NCI-H526 treated with DMSO at 0.1 percent for 48 hours (cell line): ENCODE measurements around the gene MRPL39.

Source experiments
- DNase-seq: peaks from one replicate; lab custom pipeline; 2025; lab: John Stamatoyannopoulos, UW

The MRPL39 gene

DNA sequence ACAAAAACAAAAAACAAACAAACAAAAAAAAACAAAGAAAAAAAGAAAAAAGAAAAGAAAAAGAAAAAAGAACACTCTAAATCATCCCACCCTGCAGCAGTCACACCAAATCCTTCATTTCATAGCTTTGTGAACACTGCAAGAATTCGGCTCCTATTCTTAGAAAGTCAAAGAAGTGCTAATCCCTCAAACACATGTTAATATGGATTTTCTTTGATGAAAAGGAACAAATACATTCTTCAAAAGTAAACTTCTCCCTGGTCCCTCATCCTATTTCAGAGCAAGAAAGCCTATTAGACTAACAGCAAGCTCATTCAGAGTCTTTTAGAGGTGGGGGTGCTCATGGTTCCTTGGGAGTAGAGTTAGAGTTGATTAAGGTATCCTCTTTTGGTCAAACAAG is 7.2 kb upstream of the MRPL39 start:
- no peak for DNase-seq

DNA sequence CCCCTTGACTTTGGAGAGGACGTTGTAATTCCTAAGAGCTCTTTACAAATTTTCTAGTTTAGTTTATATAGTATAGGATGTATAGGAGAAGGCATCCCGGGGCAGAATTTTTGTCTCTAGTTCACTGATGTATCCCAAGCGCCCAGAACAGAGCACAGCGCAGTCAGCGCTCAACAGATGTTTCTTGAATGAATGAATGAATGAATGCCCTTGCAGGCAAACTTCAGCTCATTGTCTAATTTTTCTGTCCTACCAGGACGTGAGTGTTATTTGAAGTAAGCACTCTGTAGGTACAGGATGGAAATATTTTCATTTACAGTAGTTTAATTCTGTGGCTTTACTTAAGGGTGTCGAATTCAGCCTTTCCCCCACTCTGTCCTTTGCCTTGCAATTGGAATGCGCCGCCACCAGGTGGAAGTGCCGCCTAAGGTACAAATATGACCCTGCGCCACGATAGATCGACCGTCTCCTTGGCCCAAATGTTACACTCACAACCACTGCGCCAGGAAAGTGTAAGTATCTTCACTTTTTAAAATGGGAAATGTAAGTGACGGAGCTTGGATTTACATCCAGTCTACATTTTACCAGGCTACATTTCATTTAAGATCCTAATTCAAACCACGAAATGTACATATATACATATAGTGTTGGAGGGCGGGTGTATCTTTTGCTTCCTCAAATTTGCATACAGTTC is 910 bp upstream of the MRPL39 start:
- DNase-seq, result peak; percentile 59

DNA sequence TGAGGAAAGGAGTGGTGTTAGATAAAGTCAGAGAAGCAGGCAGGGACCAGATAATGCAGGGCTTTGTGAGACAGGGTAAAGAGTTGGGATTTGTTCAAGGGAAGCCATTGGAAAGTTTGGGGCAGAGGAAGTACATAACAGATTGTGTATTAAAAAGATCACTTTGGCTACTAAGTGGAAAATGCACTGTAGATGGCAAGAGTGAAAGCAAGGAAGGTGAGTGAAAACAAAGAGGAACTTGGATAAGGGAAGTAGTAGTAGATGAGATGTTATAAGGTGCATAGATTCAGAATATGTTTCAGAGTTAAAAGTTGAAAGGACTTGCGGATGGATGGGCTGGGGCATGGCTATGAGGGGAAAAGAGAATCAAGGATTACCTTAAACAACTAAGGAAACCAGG is 17.4 kb downstream of the MRPL39 start:
- no peak for DNase-seq

DNA sequence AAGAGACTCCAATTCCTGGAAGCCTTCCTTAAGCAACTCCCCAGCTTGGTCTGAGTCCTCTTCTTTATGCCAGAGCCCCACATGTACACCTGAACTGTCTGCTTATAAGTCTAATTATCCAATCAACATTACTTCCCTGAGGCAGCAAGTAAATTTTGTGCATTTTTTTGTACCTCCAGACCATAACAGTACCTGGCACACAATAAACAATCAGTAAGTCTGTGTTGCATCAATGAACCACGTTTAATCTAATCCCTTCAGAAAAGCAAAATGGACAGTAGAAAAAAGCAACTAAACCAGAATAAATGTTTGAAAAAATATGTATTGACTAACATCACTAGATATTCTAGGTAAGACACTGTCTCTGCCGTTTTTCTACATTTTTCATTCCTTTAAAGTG is 20.5 kb downstream of the MRPL39 start:
- DNase-seq, result no peak

DNA sequence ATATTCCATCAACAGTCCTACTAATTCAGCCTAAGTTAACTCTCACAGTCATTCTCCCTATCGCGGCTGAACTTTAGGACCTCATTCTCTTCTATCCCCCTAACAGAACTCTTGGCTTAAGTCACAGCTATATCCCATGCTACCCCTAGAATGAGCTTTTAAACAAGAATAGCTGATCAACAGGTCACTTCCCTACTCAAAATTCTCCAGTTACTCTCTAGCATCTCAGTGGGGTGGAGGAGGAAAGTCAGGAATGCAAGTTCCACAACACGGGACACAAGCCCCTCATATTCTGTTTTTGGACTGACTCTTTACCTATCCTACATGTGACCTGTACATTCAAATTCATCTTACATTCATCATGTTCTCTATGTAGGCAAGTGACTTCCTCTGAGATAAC is 21.0 kb downstream of the MRPL39 start:
- DNase-seq, result no peak

DNA sequence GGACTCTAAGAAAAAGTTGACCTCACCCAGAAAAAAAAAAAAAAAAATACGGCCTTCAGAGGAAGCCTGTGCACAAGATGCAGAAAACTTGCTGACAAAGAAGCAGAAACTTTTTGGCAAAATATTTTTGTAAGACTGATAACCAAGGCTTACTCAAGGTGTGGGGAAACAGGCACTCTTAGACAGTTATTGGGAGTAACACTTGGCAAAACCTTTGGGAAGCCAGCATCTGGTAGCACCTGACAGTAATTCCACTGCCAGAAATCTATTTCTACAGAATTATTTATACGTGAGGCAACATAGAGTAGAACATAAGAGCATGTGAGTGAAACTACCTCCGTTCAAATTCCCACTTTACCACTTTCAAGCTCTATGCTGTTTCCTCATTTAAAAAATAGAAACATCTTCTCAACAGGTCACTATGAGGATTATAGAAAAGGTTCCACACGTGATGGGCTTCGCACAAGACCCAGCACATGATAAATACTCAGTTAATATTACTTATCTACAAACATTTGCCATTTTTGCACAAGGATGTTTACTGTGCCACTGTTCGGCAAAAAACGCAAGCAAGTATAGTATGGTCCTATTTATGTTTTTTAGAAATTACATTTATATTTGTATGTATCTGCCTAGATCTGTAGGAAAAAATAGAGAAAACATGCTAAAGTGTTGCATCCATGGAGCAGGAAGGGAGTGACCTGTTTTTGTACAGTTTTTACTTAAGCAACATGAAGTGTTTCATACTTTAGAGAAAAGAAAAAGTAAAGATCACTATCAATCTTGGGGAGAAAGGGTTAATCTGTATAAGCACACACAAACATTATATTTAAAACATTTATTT is 22.2 kb downstream of the MRPL39 start:
- no peak for DNase-seq

DNA sequence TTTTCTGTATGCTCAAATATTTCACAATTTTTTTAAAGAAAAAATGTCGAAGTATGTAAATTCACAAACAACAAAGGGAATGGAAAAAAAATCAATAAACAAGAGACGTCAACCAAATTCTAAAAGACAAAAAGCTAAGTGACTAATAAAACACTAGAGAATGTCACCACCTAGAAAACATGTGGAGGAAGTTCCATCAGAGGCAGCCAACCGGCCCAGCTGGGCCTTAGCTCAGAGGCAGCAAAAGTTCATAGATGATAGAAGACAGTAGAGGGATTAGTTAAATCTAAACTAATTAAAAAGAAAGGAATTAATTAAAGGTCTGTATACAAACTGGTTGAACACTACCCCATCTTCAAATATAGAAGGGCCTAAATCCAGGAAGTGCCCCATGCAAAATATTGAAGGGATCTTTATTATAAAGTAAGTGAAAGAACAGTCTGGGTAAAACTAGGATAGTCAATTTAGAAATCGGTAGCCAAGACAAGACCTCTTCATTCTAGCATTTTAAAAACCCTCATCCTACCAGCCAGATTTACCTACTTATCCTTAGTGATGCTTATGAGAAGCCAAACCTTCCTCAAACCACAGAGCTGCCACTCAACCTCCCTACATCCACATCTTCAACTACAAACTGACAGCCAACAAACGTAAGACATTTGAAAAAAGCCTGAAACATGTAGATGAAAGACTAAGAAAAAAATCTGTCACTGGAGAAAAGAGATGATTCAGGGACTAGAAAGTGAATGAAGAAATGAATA is 23.7 kb downstream of the MRPL39 start:
- no peak for DNase-seq

DNA sequence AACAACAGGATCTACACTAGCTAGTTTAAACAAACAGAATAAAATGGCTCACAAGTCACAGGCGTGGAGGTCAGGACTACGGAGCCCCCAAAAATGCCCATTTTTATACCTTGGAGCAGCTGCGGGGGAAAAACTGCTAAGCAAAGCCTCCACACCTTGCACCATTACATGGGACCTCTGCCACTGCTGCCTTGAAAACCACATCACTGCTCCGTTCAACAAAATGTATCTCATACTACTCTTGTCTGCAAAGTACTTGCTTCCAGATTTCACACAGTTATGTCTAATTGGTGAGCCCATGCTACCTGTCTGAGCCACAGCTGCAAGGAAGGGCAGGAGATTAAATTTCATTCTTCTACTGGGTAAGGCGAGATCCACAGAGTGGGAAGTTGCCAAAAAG is 24.4 kb downstream of the MRPL39 start:
- DNase-seq, result no peak

DNA sequence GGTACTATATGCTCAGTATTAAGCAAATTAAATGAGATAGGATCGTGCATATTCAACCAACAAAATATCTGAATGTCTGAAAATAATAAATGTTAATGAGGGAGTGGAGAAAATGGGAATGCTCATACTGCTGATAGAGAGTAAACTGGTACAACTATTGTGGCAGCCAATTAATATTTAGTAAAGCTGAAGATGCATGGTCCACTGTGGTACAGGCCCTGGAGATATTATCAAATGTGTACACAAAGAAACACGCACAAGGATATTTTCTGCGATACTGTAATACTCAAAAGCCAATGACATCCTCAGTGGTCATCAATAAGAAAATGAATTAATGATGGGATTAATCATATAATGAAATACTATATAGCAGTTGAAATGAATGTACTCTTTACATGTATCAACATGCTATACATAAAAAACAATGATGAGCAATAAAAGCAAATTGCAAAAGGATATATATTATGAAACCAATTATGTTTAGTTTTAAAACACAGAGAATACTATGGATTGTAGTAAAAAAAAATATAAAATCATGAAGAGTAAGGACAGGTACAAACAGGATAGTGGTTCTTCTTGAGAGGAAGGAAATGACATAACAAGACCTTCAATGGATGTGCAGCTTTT is 25.0 kb downstream of the MRPL39 start:
- no peak for DNase-seq

DNA sequence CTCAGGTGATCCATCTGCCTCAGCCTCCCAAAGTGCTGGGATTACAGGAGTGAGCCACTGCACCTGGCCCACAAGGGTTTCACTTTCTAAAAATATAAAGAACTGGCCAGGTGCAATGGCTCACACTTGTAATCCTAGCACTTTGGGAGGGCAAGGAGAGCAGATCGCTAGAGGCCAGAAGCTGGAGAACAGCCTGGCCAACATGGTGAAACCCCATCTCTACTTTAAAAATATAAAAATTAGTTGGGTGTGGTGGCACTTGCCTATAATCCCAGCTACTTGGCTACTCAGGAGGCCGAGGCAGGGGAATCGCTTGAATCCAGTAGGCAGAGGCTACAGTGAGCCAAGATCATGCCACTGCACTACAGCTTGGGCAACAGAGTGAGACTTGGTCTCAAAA is 25.7 kb downstream of the MRPL39 start:
- no peak for DNase-seq

DNA sequence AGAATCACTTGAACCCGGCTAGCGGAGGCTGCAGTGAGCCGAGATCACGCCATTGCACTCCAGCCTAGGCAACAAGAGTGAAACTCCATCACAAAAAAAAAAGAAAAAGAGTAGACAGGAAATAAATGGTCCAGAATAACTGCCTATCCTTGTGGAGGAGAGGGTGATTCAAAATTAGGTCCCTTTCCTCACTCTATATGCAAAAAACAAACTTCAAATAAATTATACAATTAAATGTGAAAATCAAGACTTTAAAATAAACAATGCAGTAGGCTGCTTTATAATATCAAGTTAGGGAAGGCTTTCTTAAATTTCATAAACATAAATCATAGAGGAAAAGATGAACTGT is 26.4 kb downstream of the MRPL39 start:
- DNase-seq, result no peak

DNA sequence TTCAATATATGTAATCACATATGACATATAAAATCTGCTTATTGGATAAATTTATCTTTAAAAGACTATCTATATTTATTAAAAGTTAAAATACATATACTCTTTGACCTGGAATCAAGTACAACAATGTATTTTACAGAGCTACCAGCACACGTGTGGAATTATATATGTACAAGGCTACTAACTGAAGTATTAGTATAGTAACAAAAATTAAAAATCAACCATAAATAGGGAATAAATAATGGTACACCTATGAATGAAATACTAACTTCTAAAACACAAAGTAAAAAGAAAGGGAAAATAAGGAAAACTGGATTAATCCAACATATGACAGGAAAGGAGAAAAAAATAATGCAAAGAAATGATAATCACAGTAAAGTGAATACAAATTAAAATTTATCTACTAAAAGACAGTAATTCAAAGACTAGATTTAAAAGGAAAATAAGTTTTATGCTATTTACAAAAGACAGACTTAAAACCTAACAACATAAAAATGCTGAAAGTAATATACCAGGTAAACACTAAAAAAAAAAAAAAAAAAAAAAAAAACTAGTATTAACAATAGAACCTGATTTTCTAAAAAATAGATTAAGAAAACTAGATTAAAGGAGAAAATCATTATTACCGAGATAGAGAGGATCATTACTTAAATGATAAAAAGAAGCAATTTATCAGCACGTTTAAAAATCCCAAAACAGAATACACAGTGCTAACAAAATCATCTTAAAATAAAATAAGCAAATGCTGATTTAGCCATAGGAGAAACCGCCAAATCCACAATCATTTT is 27.9 kb downstream of the MRPL39 start:
- no peak for DNase-seq

DNA sequence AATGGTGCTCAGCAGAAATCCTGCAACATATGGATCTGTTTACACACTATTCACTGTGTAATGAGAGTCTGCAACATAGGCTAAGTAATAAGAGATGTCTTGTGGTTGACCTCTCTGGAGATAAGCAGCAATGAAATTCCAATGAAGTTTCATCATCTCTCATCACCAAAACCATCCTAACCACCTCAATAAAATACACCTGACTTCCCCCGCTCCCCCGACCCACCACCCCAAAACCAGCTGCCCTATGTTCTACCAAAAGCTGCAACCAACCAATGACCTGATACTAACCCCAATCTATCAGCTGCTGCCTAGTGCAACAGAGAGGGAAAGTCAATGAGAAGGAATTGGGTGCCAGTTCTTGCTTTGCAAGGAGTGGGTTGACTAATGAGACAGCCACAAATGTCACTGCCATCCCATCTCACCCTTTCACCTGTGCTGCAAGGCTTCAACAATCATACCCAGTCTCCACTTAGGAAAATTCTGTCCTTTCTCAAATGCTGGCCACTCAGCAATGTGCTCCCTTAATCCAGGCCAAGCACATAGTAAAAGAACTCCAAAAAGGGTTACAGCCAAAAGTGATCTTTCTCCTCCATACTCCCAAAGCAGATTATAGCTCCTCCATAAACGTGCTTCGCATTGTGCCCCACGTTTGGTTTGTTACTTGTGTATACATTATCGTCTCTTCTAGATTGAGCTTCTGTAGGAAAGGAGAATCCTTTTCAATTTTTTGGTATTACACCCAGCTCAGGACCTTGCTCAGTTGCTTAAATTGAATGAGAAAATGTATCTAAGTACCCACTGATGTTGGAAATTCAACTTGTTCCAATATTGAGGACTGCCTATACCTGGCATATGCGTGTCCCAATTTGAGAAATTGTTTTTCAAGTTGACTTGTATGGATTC is 29.0 kb downstream of the MRPL39 start:
- no peak for DNase-seq

DNA sequence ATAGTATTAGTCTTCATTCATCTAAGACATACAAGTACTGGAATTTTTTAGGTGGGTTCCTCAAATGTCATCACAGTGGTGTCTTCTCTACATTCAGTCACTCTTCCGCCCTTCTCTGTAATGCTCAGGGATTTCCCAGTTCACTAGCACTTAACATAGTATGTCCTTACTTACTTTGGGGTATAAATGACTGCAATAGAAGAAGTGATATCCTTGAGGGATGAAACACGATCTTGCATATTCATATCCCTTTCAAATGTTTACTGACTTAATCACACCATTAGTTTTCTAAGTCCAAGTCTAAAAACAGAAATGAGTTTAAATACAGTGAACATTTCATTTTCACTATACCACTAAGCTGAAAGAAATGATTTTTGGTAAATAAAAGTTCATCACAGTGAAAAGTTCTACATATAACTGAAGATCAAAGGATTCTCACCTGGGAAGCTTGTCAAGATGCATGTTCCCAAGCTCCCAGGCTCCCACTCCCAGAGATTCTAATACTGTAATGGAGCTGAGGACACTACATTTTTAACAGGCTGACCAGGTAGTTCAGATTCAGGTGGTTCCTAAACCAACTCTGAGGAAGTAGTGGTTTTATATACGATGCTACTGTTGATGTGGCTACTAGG is 29.7 kb downstream of the MRPL39 start:
- DNase-seq, result no peak

DNA sequence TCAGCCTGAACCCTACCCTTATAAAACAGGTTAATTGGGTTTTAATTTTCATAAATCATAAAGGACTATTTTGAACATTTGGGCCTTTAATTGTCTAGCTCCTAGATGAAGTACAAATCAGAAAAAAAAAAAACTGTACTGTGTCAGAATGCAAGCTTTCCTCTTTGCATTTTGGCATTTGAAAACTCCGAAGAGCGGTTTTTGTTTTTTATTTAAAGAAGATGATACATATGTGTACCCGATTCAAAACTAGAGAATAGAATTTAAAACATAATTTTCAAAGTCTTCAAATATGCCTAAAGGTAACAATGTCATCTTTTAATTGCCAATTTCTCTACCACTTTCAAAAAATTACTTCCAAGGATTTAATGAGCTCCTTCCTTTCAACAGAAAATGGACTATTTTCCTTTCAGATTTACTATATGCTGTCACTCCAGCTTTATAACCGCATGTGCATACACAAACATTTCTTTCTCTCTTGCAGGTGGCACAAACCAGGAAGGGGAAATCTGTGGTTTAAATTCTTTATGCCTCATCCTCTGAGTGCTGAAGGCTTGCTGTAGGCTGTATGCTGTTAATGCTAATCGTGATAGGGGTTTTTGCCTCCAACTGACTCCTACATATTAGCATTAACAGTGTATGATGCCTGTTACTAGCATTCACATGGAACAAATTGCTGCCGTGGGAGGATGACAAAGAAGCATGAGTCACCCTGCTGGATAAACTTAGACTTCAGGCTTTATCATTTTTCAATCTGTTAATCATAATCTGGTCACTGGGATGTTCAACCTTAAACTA is 33.7 kb downstream of the MRPL39 start:
- DNase-seq, result no peak

DNA sequence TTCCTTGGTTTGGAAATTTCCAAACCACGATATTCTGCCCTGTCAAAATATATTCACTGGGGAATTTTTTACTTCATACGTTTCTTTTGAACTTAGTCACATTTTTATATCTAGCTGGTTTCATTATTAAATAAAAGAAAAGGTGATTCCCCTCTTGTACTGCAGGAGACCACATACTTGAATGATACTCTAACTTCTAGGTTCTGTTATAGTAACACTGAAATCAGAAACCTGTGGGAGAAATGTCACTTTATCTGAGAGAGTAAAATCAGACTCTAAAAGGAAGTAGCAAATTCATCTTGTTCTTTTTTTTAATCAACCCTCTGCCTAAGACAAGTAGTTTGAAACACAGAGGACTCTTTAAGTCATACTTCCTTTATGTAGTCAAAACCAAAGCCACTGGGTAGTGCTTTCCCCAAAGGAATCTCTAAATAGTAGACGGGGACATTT is 34.4 kb downstream of the MRPL39 start:
- DNase-seq, result no peak

DNA sequence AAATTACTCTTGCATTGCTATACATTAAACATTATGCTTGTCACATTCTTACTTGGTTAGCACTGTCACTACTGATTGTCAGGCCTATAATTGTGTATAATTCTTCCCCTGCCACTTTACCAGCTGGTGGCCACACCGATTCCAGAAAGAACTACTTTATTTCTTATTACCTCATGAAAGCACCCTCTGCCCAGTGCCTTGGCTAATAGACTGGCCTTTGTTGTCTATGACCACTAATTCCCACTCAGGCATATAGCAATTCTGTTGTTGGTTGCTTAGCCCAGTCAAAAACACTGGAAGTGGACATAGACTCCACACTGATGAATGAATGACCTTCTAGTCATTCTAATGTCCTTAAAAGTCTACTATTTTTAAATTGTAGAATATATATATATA is 35.6 kb downstream of the MRPL39 start:
- DNase-seq, result no peak

DNA sequence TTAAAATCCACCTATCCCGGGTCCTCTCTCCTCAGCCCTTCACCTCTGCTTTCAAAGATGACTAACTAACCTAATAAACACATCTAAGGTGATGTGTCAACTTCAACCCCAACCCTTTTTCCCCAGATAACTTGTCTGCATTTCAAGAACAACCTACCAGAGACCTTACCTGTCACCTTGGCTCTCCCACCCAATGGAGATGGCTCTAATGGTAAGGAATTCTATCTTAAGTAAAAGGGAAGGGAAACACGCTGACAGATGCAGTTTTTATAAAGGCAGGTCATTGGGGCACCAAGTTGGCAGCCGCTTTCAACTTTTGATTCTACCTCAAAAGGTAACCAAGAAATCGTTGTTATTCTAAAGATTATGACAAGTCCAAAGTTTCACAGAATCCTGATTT is 37.6 kb downstream of the MRPL39 start:
- DNase-seq, result no peak

DNA sequence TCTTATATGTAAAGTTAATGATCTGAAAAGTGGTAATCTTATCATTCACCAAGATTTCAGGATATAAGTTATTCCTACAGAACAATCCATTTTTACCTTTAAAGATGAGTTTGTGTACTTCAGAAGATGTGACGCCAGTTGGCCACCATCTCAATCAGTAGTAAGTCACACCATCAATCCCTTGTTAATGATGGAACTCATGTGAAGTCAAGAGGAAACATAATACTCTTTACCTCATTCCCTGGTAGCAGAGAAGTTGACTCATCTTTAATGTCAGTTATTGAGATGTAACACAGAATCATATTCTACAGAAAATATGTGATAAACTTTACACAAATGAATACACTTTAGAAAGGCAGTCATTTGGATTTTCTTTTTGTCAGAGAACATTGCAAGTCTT is 38.2 kb downstream of the MRPL39 start:
- DNase-seq, result no peak
